Mesothelial cell of epicardium (in vitro differentiated cells): ENCODE results near the gene FHL2. TPM values are rescaled to one million over a fixed set of nuclear protein-coding genes. Genes with fewer than 3 reads are reported as not detected.
A peak's percentile ranks its signal among the peaks of the same experiment; 100 is the strongest.
"Not testable (repeated sequence)": the region's sequence is repeated elsewhere in the genome, so short reads cannot be mapped to it uniquely, and the experiment has no call there.

Experiments
- DNase-seq, 2 experiments: peaks; one replicate each; pipeline ENCODE4 v3.0.0; 2021; ENCODE audit warnings: low spot score in 2 of 2; ENCODE audit not compliant: unreplicated experiment in 2 of 2
- H3K27ac Mint-ChIP-seq: 2 replicates; pipeline ENCODE4 v1.8.0; 2021; ENCODE audit warnings: mixed read lengths
- H3K27me3 Mint-ChIP-seq: 2 replicates; pipeline ENCODE4 v1.8.0; 2021; ENCODE audit warnings: low read depth, mixed read lengths
- H3K36me3 Mint-ChIP-seq: 2 replicates; pipeline ENCODE4 v1.8.0; 2021; ENCODE audit warnings: mixed read lengths
- H3K4me1 Mint-ChIP-seq: 2 replicates; pipeline ENCODE4 v1.8.0; 2021; ENCODE audit warnings: mixed read lengths
- H3K4me3 Mint-ChIP-seq: 2 replicates; pipeline ENCODE4 v1.8.0; 2021; ENCODE audit warnings: mild to moderate bottlenecking, moderate library complexity, mixed read lengths
- H3K9me3 Mint-ChIP-seq: 2 replicates; pipeline ENCODE4 v1.8.0; 2021; ENCODE audit warnings: mixed read lengths
- total RNA-seq: library from RNA; stranded (reverse); gene quantifications from 3 replicates; pipeline ENCODE4 v1.2.1, GENCODE V29; 2021
- TF ChIP-seq, protein P1 (sequence below): fragments of 200-600 bp; sonication (generic); IDR thresholded peaks from one replicate; pipeline ENCODE4 v1.5.0; 2021; ENCODE audit warnings: antibody characterized with exemption; ENCODE audit not compliant: unreplicated experiment

The FHL2 gene
- total RNA-seq, 1 donor from 2014 or later: 37.9 TPM

DNA sequence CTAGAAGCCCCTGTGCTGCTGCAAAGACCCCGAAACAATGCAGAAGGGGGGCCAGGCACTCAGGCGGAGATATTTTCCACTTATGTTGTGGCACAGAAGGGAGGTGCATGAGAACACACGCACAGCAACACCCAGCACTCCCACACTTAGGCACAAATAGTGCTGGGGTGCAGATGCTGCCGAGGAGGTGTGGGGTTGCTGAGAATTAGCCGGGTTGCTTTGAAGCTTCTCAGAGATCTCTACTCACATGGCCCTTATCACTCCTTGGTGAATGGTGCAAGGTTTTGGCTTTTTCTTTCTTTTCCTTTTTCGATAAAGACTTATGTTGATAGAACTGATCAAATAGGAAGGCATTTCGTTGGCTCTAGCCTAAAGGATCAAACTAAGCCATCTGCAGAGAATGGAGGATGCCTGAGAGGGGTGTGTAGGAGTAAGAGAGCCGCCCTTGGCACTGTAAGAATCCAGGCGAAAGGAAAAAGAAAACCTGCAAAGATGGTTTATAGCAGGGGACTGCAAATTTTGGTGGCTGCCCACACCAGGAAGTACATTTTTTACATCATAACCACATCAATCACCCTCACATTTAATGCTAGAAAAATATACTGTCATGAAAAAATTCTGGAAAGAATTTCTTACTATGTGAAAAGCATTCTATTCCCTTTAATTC is 27.9 kb upstream of the FHL2 start:
- Mint-ChIP-seq H3K36me3 (no peaks in the 10 kb centered on the region), H3K4me3 (no peak overlapping the region), H3K27ac (peak overlapping the region; percentile 87), H3K9me3 (peaks cover 11% of the 10 kb centered on the region), H3K4me1 (peaks cover 46% of the 10 kb centered on the region), H3K27me3 (no peaks in the 10 kb centered on the region)
- no peak for DNase-seq
- TF ChIP-seq, protein P1, sequence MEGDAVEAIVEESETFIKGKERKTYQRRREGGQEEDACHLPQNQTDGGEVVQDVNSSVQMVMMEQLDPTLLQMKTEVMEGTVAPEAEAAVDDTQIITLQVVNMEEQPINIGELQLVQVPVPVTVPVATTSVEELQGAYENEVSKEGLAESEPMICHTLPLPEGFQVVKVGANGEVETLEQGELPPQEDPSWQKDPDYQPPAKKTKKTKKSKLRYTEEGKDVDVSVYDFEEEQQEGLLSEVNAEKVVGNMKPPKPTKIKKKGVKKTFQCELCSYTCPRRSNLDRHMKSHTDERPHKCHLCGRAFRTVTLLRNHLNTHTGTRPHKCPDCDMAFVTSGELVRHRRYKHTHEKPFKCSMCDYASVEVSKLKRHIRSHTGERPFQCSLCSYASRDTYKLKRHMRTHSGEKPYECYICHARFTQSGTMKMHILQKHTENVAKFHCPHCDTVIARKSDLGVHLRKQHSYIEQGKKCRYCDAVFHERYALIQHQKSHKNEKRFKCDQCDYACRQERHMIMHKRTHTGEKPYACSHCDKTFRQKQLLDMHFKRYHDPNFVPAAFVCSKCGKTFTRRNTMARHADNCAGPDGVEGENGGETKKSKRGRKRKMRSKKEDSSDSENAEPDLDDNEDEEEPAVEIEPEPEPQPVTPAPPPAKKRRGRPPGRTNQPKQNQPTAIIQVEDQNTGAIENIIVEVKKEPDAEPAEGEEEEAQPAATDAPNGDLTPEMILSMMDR: no peak

DNA sequence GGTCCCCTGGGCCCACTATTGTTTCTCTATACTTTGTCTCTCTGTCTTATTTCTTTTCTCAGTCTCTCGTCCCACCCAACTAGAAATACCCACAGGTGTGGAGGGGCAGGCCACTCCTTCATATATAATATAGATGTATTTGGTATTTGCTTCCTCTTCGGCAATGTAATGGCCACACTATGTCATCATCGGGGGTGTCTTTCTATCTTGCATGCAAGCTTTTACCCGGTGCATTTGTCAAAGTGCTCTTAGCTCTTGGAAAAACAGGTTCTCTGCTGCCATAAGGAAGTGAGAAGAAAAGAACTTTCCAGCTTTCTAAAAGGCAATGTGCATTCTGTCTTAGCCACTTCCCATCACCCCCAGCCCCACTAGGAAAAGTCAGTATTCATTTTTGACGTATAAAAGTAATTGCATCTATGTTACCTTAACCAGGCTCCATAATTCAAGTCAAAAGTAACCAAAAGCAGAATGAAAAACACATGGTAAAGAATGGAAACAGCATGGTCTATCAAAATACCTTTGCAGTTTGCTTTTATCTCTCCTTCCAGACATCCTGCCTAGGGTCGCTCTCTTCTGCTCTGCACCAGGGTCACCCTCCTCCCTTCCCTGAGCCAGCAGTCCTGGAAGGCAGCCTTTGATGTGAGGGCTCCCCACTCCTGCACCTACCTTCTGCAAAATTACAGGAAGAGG is 27.2 kb upstream of the FHL2 start:
- no peak overlapping the region for H3K4me3 Mint-ChIP-seq
- H3K27me3 Mint-ChIP-seq: no peaks in the 10 kb centered on the region
- no peaks in the 10 kb centered on the region for H3K36me3 Mint-ChIP-seq
- H3K4me1 Mint-ChIP-seq: peaks cover 39% of the 10 kb centered on the region
- peaks cover 11% of the 10 kb centered on the region for H3K9me3 Mint-ChIP-seq
- DNase-seq: no peak
- peak overlapping the region; percentile 87 for H3K27ac Mint-ChIP-seq
- TF ChIP-seq, protein P1: no peak

DNA sequence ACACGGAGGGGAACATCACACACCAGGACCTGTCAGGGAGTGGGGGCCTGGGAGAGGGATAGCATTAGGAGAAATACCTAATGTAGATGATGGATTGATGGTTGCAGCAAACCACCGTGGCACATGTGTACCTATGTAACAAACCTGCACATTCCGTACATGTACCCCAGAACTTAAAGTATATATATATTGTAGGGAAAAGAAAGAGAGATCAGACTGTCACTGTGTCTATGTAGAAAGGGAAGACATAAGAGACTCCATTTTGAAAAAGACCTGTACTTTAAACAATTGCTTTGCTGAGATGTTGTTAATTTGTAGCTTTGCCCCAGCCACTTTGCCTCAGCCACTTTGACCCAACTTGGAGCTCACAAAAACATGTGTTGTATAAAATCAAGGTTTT is 26.0 kb upstream of the FHL2 start:
- not testable (repeated sequence) for H3K36me3 Mint-ChIP-seq, H3K27me3 Mint-ChIP-seq, H3K4me3 Mint-ChIP-seq, H3K27ac Mint-ChIP-seq, DNase-seq
- H3K9me3 Mint-ChIP-seq: peaks cover 15% of the 10 kb centered on the region
- peaks cover 38% of the 10 kb centered on the region for H3K4me1 Mint-ChIP-seq

DNA sequence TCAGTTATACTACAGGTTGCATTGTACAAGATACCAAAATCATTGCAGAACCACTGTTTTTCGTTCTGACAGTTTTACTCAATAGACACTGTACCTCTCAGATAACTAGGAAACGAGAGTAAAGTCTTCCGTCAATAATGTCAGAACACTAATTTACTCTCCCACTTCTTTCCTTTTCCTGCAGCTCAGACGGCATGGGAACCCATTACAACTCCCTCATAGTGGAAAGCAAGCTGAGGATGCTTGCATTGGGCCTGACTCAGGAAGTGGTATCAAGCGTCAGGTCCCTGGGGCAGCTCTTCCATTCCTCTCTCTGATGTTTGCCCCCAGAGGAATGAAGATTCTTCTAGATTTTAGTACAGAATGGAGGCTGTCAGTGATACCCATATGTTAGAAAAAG is 23.9 kb upstream of the FHL2 start:
- H3K36me3 Mint-ChIP-seq: no peaks in the 10 kb centered on the region
- H3K27me3 Mint-ChIP-seq: no peaks in the 10 kb centered on the region
- H3K4me1 Mint-ChIP-seq: peaks cover 27% of the 10 kb centered on the region
- DNase-seq: no peak
- TF ChIP-seq, protein P1: no peak
- no peak overlapping the region for H3K27ac Mint-ChIP-seq
- peaks cover 21% of the 10 kb centered on the region for H3K9me3 Mint-ChIP-seq
- no peak overlapping the region for H3K4me3 Mint-ChIP-seq

DNA sequence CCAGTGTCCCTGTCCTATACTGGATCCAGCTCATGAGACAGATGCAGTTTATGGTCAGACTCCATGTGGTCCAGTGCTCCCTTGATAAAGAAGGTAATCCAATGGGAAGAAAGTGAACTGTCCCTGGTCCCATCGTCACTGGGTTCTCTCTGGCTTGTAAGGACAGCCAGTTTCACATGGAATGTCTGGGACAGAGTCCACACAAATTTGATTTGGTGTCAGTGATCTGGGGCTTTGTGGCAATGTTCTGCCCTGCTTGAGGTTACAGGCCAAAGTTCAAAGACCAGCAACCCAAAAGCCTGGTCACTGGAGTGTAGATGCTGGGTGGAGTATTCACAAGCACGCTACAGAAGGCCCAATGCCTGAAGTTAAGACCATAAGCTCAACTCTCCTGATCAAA is 22.2 kb upstream of the FHL2 start:
- H3K9me3 Mint-ChIP-seq: peaks cover 21% of the 10 kb centered on the region
- peaks cover 9% of the 10 kb centered on the region for H3K4me1 Mint-ChIP-seq
- H3K4me3 Mint-ChIP-seq: no peak overlapping the region
- TF ChIP-seq, protein P1: no peak
- no peak for DNase-seq
- no peaks in the 10 kb centered on the region for H3K27me3 Mint-ChIP-seq
- H3K27ac Mint-ChIP-seq: no peak overlapping the region
- H3K36me3 Mint-ChIP-seq: no peaks in the 10 kb centered on the region

DNA sequence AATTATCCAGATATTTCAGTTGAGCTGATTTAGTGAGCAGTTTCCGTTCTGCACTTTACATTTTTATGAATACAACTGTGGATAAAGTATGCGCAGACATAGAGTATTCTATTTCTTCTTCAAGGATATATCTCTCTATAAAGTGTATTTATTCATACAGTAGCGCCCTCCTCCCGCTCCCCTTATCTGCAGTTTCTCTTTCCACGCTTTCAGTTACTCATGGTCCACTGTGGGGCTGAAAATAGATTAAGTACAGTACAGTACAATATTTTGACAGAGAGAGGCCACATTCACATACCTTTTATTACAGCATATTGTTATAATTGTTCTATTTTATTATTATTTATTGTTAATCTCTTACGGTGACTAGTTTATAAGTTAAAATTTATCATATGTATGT is 19.7 kb upstream of the FHL2 start:
- no peak for DNase-seq
- H3K36me3 Mint-ChIP-seq: no peaks in the 10 kb centered on the region
- peaks cover 16% of the 10 kb centered on the region for H3K9me3 Mint-ChIP-seq
- H3K4me1 Mint-ChIP-seq: no peaks in the 10 kb centered on the region
- no peak overlapping the region for H3K4me3 Mint-ChIP-seq
- TF ChIP-seq, protein P1: no peak
- H3K27me3 Mint-ChIP-seq: no peaks in the 10 kb centered on the region
- H3K27ac Mint-ChIP-seq: no peak overlapping the region
